H1 (cell line): ENCODE results near the gene CACNA2D3. TPM values are rescaled to one million over a fixed set of nuclear protein-coding genes. Genes with fewer than 3 reads are reported as not detected.

Experiments used
- polyA plus RNA-seq, 7 experiments: library from polyadenylated mRNA; depleted of rRNA in 3 of 7; stranded (reverse) in 5 of 7; unstranded in 2 of 7; fragments of >200 nt in 5 of 7; fragments of 200-250 nt in 2 of 7; gene quantifications; 1 replicate in 5 of 7; 2 replicates in 1 of 7; 4 replicates in 1 of 7; pipeline versions ENCODE4 v1.2.1 to v1.2.3, GENCODE V29; 2011 to 2013; ENCODE audit warnings: missing spikeins in 2 of 7, mixed read lengths in 2 of 7
- total RNA-seq: library from RNA; stranded (reverse); fragmentation: NEBNext Ultra II Directional; extraction: Animal tissue kit (Norgen Biotek cat#: 25700); gene quantifications from 2 replicates; pipeline ENCODE4 v1.2.1, GENCODE V29; 2021
- TF ChIP-seq, protein P1 (sequence below): fragments of 300-600 bp; sonication (generic); IDR thresholded peaks from 2 replicates; pipeline ENCODE4 v1.7.1; 2012; ENCODE audit warnings: low read length, moderate library complexity, mild to moderate bottlenecking, inconsistent platforms; ENCODE audit not compliant: insufficient replicate concordance

The CACNA2D3 gene
- total and polyA plus RNA-seq, 2 of the 8 experiments (the other 6 are each of a cell fraction or from before 2014, with no cell fraction given) = 1.5 to 1.8 TPM

DNA sequence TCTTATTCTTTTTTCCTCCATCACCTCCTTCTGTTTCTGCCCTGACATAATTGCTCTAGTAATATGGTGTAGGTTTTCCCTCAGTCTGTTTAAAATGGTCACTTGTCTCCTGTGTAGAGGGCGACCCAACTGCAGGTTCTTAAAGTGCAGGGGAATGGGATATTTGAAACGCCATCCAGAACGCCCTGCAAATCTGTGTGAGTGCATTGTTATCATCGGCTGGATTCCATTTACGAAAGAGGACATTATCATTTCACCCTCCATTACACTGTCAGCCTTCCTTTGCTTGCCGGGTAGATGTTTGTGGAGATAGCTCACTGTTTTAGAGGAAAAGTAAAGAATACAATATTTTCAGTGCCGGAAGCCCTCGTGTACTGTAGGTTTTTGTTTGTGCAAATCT is 451.5 kb downstream of the CACNA2D3 start (continued):
- TF ChIP-seq, protein P1, sequence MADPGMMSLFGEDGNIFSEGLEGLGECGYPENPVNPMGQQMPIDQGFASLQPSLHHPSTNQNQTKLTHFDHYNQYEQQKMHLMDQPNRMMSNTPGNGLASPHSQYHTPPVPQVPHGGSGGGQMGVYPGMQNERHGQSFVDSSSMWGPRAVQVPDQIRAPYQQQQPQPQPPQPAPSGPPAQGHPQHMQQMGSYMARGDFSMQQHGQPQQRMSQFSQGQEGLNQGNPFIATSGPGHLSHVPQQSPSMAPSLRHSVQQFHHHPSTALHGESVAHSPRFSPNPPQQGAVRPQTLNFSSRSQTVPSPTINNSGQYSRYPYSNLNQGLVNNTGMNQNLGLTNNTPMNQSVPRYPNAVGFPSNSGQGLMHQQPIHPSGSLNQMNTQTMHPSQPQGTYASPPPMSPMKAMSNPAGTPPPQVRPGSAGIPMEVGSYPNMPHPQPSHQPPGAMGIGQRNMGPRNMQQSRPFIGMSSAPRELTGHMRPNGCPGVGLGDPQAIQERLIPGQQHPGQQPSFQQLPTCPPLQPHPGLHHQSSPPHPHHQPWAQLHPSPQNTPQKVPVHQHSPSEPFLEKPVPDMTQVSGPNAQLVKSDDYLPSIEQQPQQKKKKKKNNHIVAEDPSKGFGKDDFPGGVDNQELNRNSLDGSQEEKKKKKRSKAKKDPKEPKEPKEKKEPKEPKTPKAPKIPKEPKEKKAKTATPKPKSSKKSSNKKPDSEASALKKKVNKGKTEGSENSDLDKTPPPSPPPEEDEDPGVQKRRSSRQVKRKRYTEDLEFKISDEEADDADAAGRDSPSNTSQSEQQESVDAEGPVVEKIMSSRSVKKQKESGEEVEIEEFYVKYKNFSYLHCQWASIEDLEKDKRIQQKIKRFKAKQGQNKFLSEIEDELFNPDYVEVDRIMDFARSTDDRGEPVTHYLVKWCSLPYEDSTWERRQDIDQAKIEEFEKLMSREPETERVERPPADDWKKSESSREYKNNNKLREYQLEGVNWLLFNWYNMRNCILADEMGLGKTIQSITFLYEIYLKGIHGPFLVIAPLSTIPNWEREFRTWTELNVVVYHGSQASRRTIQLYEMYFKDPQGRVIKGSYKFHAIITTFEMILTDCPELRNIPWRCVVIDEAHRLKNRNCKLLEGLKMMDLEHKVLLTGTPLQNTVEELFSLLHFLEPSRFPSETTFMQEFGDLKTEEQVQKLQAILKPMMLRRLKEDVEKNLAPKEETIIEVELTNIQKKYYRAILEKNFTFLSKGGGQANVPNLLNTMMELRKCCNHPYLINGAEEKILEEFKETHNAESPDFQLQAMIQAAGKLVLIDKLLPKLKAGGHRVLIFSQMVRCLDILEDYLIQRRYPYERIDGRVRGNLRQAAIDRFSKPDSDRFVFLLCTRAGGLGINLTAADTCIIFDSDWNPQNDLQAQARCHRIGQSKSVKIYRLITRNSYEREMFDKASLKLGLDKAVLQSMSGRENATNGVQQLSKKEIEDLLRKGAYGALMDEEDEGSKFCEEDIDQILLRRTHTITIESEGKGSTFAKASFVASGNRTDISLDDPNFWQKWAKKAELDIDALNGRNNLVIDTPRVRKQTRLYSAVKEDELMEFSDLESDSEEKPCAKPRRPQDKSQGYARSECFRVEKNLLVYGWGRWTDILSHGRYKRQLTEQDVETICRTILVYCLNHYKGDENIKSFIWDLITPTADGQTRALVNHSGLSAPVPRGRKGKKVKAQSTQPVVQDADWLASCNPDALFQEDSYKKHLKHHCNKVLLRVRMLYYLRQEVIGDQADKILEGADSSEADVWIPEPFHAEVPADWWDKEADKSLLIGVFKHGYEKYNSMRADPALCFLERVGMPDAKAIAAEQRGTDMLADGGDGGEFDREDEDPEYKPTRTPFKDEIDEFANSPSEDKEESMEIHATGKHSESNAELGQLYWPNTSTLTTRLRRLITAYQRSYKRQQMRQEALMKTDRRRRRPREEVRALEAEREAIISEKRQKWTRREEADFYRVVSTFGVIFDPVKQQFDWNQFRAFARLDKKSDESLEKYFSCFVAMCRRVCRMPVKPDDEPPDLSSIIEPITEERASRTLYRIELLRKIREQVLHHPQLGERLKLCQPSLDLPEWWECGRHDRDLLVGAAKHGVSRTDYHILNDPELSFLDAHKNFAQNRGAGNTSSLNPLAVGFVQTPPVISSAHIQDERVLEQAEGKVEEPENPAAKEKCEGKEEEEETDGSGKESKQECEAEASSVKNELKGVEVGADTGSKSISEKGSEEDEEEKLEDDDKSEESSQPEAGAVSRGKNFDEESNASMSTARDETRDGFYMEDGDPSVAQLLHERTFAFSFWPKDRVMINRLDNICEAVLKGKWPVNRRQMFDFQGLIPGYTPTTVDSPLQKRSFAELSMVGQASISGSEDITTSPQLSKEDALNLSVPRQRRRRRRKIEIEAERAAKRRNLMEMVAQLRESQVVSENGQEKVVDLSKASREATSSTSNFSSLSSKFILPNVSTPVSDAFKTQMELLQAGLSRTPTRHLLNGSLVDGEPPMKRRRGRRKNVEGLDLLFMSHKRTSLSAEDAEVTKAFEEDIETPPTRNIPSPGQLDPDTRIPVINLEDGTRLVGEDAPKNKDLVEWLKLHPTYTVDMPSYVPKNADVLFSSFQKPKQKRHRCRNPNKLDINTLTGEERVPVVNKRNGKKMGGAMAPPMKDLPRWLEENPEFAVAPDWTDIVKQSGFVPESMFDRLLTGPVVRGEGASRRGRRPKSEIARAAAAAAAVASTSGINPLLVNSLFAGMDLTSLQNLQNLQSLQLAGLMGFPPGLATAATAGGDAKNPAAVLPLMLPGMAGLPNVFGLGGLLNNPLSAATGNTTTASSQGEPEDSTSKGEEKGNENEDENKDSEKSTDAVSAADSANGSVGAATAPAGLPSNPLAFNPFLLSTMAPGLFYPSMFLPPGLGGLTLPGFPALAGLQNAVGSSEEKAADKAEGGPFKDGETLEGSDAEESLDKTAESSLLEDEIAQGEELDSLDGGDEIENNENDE = no peak
